HCT116 (cell line): ENCODE measurements around the gene GRIA1. TPM values are rescaled to one million over a fixed set of nuclear protein-coding genes. Genes with fewer than 3 reads are reported as not detected.

Experiments
- ATAC-seq: fragments of 200-7000 bp; cut with Tn5 transposase; 2 replicates; pipeline ENCODE4 v1.9.1; 2020; ENCODE audit warnings: mild to moderate bottlenecking, moderate library complexity
- BruUV-seq: library from RNA; stranded (reverse); fragments of 400-500 nt; replicated peaks from 2 replicates; lab custom pipeline; 2021; lab: Mats Ljungman, UMichigan
- CTCF ChIA-PET: fragments of 300-600 bp; sonication (Branson Sonifier 250); formaldehyde crosslinking; loops from one replicate; lab custom pipeline; 2021; ENCODE audit warnings: antibody characterized with exemption; lab: Charles Lee
- POLR2A ChIA-PET: fragments of 300-600, 350-600 bp; sonication (Branson Sonifier 250); formaldehyde crosslinking; loops from one replicate; lab custom pipeline; 2021; ENCODE audit warnings: antibody characterized with exemption; lab: Charles Lee
- RAD21 ChIA-PET, 2 experiments: fragments of 300-600 bp; sonication (Branson Sonifier 250); formaldehyde crosslinking; loops; one replicate each; lab custom pipeline; 2023; ENCODE audit warnings: low total read pairs in 2 of 2; ENCODE audit not compliant: uncharacterized antibody in 2 of 2, unreplicated experiment in 2 of 2, low non-redundant PET in 1 of 2; lab: Charles Lee
- DNase-seq: peaks from one replicate; pipeline ENCODE4 v3.0.0-alpha.2; 2010; ENCODE audit warnings: low read depth, low spot score
- H2AFZ ChIP-seq: fragments of 200-600 bp; shearing (Covaris generic), sonication (generic); 2 replicates; pipeline ENCODE4 v1.6.1; 2017; ENCODE audit warnings: low read depth, mixed run types, mixed read lengths, antibody characterized with exemption, low read length; ENCODE audit not compliant: poor library complexity, severe bottlenecking
- H3K27ac ChIP-seq: 2 replicates; pipeline ENCODE4 v1.5.1; 2012; ENCODE audit warnings: low read depth, low read length
- H3K27me3 ChIP-seq: fragments of 200-600 bp; sonication (generic); 2 replicates; pipeline ENCODE4 v1.6.1; 2016; ENCODE audit warnings: mixed run types, low read length, mixed read lengths; ENCODE audit not compliant: insufficient read depth
- H3K36me3 ChIP-seq, 2 experiments: fragments of 200-500 bp in 1 of 2; fragments of 200-600 bp in 1 of 2; sonication (Bioruptor generic) in 1 of 2; sonication (generic) in 1 of 2; 2 replicates each; pipeline versions ENCODE4 v1.5.1 to v1.6.1; 2014 to 2016; ENCODE audit warnings: low read length in 2 of 2, inconsistent platforms in 1 of 2, mixed read lengths in 1 of 2, mixed run types in 1 of 2; ENCODE audit not compliant: insufficient read depth in 2 of 2, control insufficient read depth in 1 of 2
- H3K4me1 ChIP-seq, 2 experiments: fragments of 200-600 bp in 1 of 2; sonication (generic) in 1 of 2; 2 replicates each; pipeline versions ENCODE4 v1.5.1 to v1.6.1; 2012 to 2017; ENCODE audit warnings: low read length in 2 of 2, inconsistent platforms in 1 of 2, mild to moderate bottlenecking in 1 of 2, mixed read lengths in 1 of 2, mixed run types in 1 of 2, moderate library complexity in 1 of 2; ENCODE audit not compliant: insufficient read depth in 2 of 2, control insufficient read depth in 1 of 2
- H3K4me2 ChIP-seq: fragments of 200-600 bp; sonication (generic); 2 replicates; pipeline ENCODE4 v1.6.1; 2017; ENCODE audit warnings: mixed run types, low read length, mixed read lengths
- H3K4me3 ChIP-seq, 2 experiments: fragments of 200-600 bp in 1 of 2; sonication (generic) in 1 of 2; replicated peaks in 1 of 2; 2 replicates each; pipeline ENCODE4 v1.5.1; 2011 to 2016; ENCODE audit warnings: low read length in 2 of 2, control low read depth in 1 of 2, low read depth in 1 of 2, mild to moderate bottlenecking in 1 of 2, mixed read lengths in 1 of 2, mixed run types in 1 of 2
- H3K79me2 ChIP-seq: fragments of 200-600 bp; sonication (generic); 2 replicates; pipeline ENCODE4 v1.6.1; 2017; ENCODE audit warnings: mild to moderate bottlenecking, mixed run types, low read length, moderate library complexity, mixed read lengths; ENCODE audit not compliant: insufficient read depth
- H3K9ac ChIP-seq: fragments of 200-600 bp; sonication (generic); 2 replicates; pipeline ENCODE4 v1.6.1; 2016; ENCODE audit warnings: low read length, mixed read lengths
- H3K9me2 ChIP-seq: fragments of 200-600 bp; sonication (generic), shearing (Covaris generic); 2 replicates; pipeline ENCODE4 v1.6.1; 2017; ENCODE audit warnings: mixed run types, mild to moderate bottlenecking, moderate library complexity; ENCODE audit not compliant: insufficient read depth
- H3K9me3 ChIP-seq, 2 experiments: fragments of 200-500 bp in 1 of 2; fragments of 200-600 bp in 1 of 2; sonication (Bioruptor generic) in 1 of 2; sonication (generic) in 1 of 2; 2 replicates each; pipeline ENCODE4 v1.6.1; 2014 to 2017; ENCODE audit warnings: low read length in 2 of 2, mixed read lengths in 2 of 2, inconsistent platforms in 1 of 2, low read depth in 1 of 2, mild to moderate bottlenecking in 1 of 2, mixed run types in 1 of 2, moderate library complexity in 1 of 2; ENCODE audit not compliant: control insufficient read depth in 1 of 2, insufficient read depth in 1 of 2
- H4K20me1 ChIP-seq: fragments of 200-600 bp; sonication (generic), shearing (Covaris generic); 2 replicates; pipeline ENCODE4 v1.6.1; 2017; ENCODE audit warnings: mixed run types, mild to moderate bottlenecking, moderate library complexity; ENCODE audit not compliant: insufficient read depth
- CBX3 ChIP-seq: IDR thresholded peaks from 2 replicates; pipeline ENCODE4 v1.6.1; 2012; ENCODE audit warnings: low read depth
- EGR1 ChIP-seq: IDR thresholded peaks from 2 replicates; pipeline ENCODE4 v1.6.1; 2012; ENCODE audit warnings: low read depth
- EZH2 ChIP-seq: fragments of 200-600 bp; sonication (generic); IDR thresholded peaks from 2 replicates; pipeline ENCODE4 v1.6.1; 2017; ENCODE audit warnings: antibody characterized with exemption, mixed run types
- EZH2phosphoT487 ChIP-seq: fragments of 200-600 bp; IDR thresholded peaks from 2 replicates; pipeline ENCODE4 v1.6.1; 2018; ENCODE audit warnings: antibody characterized with exemption, borderline replicate concordance
- FOSL1 ChIP-seq: IDR thresholded peaks from 2 replicates; pipeline ENCODE4 v1.6.1; 2012; ENCODE audit warnings: low read depth
- JUND ChIP-seq: IDR thresholded peaks from 2 replicates; pipeline ENCODE4 v1.6.1; 2012
- POLR2A ChIP-seq: IDR thresholded peaks from 2 replicates; pipeline ENCODE4 v1.7.0; 2011; ENCODE audit warnings: borderline replicate concordance; ENCODE audit not compliant: insufficient read depth, insufficient read length; ENCODE audit errors: extremely low read depth
- POLR2AphosphoS5 ChIP-seq: IDR thresholded peaks from 2 replicates; pipeline ENCODE4 v1.6.1; 2011; ENCODE audit warnings: mild to moderate bottlenecking, low read depth, low read length, moderate library complexity
- RAD21 ChIP-seq: IDR thresholded peaks from 2 replicates; pipeline ENCODE4 v1.6.1; 2012; ENCODE audit warnings: low read depth, mild to moderate bottlenecking
- SIN3A ChIP-seq: IDR thresholded peaks from 2 replicates; pipeline ENCODE4 v1.6.1; 2012; ENCODE audit warnings: low read depth
- SP1 ChIP-seq: IDR thresholded peaks from 2 replicates; pipeline ENCODE4 v1.6.1; 2012; ENCODE audit warnings: low read depth
- YY1 ChIP-seq: IDR thresholded peaks from 2 replicates; pipeline ENCODE4 v1.6.1; 2011; ENCODE audit warnings: low read length, low read depth, moderate library complexity, mild to moderate bottlenecking; ENCODE audit not compliant: insufficient replicate concordance; ENCODE audit errors: extremely low read depth
- ZFX ChIP-seq: fragments of 450-650 bp; IDR thresholded peaks from 2 replicates; pipeline ENCODE4 v1.6.1; 2017
- ZNF274 ChIP-seq: fragments of 200-500 bp; sonication (Bioruptor generic); IDR thresholded peaks from 2 replicates; pipeline ENCODE4 v1.6.1; 2014; ENCODE audit warnings: mild to moderate bottlenecking, low read depth, low read length, inconsistent platforms
- intact Hi-C: fragments of 100-400 bp; cut with micrococcal nuclease; formaldehyde crosslinking; loops from 2 replicates; pipeline ENCODE4 v1.10.0; 2022
- total RNA-seq: library from RNA; stranded (reverse); gene quantifications from one replicate; pipeline ENCODE4 v1.2.1, GENCODE V29; 2021; ENCODE audit not compliant: unreplicated experiment
- TF ChIP-seq, protein P1 (sequence below): IDR thresholded peaks from 2 replicates; pipeline ENCODE4 v1.6.1; 2011; ENCODE audit warnings: mild to moderate bottlenecking, low read length, moderate library complexity; ENCODE audit not compliant: insufficient replicate concordance; ENCODE audit errors: extremely low read depth
- TF ChIP-seq, protein P2 (sequence below): IDR thresholded peaks from 2 replicates; pipeline ENCODE4 v1.6.1; 2012
- TF ChIP-seq, protein P3 (sequence below): IDR thresholded peaks from 2 replicates; pipeline ENCODE4 v1.6.1; 2012; ENCODE audit warnings: low read depth
- TF ChIP-seq, protein P4 (sequence below): IDR thresholded peaks from 2 replicates; pipeline ENCODE4 v1.6.1; 2012

GRIA1 gene
- total RNA-seq, 1 experiment from 2014 or later = not detected

DNA sequence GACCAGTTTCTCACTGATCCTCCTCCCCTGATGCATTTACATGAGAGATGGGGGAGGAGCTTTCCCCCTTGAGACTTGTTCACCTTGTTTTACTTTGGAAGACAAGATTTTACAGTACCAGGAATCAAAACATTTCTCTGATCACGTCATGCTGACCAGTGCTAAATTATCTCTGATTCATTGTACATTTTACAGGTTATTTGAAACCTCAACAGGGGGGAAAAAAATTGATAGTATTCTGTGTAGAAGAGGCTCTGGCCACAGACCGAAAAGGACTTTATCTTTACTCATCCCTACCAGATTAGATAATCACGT lies 133.9 kb downstream of the GRIA1 start (continued):
- TF ChIP-seq ZFX (no peak), SIN3A (no peak)
- TF ChIP-seq, protein P1, sequence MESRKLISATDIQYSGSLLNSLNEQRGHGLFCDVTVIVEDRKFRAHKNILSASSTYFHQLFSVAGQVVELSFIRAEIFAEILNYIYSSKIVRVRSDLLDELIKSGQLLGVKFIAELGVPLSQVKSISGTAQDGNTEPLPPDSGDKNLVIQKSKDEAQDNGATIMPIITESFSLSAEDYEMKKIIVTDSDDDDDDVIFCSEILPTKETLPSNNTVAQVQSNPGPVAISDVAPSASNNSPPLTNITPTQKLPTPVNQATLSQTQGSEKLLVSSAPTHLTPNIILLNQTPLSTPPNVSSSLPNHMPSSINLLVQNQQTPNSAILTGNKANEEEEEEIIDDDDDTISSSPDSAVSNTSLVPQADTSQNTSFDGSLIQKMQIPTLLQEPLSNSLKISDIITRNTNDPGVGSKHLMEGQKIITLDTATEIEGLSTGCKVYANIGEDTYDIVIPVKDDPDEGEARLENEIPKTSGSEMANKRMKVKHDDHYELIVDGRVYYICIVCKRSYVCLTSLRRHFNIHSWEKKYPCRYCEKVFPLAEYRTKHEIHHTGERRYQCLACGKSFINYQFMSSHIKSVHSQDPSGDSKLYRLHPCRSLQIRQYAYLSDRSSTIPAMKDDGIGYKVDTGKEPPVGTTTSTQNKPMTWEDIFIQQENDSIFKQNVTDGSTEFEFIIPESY = no peak
- TF ChIP-seq, protein P2, sequence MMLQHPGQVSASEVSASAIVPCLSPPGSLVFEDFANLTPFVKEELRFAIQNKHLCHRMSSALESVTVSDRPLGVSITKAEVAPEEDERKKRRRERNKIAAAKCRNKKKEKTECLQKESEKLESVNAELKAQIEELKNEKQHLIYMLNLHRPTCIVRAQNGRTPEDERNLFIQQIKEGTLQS = no peak

DNA sequence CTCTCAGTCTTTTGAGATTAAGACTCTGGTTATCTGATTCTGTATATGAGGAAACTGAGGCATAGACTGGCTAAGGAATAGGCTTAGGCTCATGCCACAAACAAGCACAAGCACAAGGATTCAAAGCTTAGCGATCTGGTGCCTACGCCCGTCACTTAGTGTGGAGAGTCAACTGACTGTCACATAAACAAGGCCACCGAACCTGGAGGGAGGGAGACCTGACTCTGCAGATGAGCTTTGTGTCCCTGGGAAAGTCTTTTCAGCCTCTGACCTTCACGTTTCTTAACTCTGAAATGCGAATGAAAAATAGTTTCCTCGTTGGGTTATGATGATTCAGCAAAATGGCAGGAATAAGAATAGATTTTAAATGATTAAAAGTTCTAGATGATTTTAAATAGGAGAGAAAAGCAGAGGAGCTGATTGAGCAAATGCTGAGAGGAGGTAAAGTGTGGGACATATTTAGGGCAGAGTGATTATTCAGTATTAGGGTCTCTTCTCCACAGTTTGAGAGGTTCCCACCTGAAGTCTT lies 135.4 kb downstream of the GRIA1 start:
- Histone ChIP-seq H3K4me1 (peaks cover 0 to 16% of the 10 kb centered on the region in 2 experiments; a peak in 2 of 4 replicates), H3K27ac (no peak overlapping the region), H3K4me2 (no peak overlapping the region), H3K9ac (no peak overlapping the region), H3K79me2 (no peaks in the 10 kb centered on the region), H3K9me3 (no peaks in the 10 kb centered on the region), H3K36me3 (no peaks in the 10 kb centered on the region), H3K9me2 (no peaks in the 10 kb centered on the region), H3K27me3 (no peaks in the 10 kb centered on the region), H4K20me1 (no peaks in the 10 kb centered on the region), H2AFZ (no peak overlapping the region), H3K4me3 (no peak overlapping the region)
- DNase-seq = no peak
- no peak for ATAC-seq
- intact Hi-C loops = no loop called here
- ChIA-PET POLR2A (no interaction called here), RAD21 (no interaction called here), CTCF (no interaction called here)
- BruUV-seq = no TSS peak
- TF ChIP-seq FOSL1 (no peak), POLR2AphosphoS5 (no peak), JUND (no peak), SIN3A (no peak), POLR2A (no peak), EZH2 (no peak), SP1 (no peak), EGR1 (no peak), ZNF274 (no peak), CBX3 (no peak), RAD21 (no peak), YY1 (no peak), EZH2phosphoT487 (no peak), ZFX (no peak)
- TF ChIP-seq, protein P3, sequence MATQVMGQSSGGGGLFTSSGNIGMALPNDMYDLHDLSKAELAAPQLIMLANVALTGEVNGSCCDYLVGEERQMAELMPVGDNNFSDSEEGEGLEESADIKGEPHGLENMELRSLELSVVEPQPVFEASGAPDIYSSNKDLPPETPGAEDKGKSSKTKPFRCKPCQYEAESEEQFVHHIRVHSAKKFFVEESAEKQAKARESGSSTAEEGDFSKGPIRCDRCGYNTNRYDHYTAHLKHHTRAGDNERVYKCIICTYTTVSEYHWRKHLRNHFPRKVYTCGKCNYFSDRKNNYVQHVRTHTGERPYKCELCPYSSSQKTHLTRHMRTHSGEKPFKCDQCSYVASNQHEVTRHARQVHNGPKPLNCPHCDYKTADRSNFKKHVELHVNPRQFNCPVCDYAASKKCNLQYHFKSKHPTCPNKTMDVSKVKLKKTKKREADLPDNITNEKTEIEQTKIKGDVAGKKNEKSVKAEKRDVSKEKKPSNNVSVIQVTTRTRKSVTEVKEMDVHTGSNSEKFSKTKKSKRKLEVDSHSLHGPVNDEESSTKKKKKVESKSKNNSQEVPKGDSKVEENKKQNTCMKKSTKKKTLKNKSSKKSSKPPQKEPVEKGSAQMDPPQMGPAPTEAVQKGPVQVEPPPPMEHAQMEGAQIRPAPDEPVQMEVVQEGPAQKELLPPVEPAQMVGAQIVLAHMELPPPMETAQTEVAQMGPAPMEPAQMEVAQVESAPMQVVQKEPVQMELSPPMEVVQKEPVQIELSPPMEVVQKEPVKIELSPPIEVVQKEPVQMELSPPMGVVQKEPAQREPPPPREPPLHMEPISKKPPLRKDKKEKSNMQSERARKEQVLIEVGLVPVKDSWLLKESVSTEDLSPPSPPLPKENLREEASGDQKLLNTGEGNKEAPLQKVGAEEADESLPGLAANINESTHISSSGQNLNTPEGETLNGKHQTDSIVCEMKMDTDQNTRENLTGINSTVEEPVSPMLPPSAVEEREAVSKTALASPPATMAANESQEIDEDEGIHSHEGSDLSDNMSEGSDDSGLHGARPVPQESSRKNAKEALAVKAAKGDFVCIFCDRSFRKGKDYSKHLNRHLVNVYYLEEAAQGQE = no peak
- TF ChIP-seq, protein P2 = no peak
- TF ChIP-seq, protein P1 = no peak
- TF ChIP-seq, protein P4, sequence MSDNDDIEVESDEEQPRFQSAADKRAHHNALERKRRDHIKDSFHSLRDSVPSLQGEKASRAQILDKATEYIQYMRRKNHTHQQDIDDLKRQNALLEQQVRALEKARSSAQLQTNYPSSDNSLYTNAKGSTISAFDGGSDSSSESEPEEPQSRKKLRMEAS = no peak
